GM21390 (cell line): Measurements from ENCODE around the gene HK3.
A peak's percentile ranks its signal among the peaks of the same experiment; 100 is the strongest.

Experiments used
- ATAC-seq: cut with Tn5 transposase; IDR thresholded peaks from one replicate; pipeline ENCODE4 v1.9.1; 2021; ENCODE audit not compliant: unreplicated experiment

HK3 gene

DNA sequence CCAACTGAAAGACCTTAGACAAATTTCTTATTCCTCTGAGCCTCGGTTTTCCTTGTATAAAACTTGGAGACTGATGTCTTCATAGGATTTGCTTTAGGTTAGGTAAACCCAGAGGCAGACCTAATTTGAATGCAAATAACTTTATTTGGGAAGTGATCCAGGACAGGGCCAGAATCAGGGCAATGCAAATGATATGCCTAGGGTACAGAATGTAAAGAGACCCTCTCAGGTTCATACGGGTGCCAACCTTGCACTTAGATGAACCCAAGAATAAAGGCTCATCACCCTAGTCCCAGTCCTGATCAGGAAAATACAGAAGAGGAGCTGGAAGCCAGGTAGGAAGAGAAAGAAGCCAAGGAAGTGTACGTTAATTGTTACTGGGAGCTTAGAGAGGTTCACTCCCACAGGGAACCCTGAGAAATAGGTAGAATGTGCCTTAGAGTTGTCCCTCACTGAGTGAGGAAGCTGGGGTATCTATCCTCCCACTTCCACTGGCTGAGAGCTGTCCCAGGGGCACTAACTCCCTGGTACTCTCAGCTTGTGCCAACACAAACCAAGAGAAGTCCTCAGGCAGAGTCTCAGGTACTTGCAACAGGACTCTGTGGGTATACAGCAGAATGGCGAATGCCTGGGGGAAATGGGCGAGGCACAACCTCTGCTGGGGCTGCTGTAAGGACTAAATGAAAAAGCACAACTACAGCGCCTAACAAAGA is 3.1 kb upstream of the HK3 start:
- ATAC-seq, result no peak

DNA sequence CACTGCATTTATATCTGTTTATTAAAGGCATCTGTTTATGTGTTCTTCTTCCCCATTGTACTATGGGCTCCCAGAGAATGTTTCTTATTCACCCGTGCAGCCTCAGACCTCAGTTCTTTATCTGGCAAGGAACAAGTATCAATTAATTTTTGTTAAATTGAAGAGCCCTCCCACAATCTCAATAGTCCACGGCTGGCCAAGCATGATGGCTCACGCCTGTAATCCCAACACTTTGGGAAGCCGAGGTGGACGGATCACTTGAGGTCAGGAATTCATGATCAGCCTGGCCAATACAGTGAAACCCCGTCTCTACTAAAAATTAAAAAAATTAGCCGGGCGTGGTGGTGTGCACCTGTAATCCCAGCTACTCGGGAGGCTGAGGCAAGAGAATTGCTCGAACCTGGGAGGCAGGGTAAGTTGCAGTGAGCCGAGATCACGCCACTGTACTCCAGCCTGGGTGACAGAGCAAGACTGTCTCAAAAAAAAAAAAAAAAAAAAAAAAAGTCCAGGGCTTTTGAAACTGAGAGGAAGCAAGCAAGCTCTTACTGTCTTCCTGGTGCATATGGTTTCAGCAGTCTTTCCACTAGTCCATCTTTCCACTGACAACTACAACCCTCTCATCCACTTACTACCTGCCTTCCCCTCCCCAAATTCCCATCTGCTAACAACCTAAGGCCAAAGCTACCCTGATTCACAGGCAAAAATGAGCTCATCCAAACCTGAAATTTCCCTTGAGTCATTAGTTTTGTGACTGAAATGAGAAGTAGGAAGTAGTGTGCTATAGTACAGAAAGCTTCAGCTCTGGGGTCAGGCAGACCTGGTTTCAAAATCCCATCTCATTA is 2.3 kb upstream of the HK3 start:
- ATAC-seq, result peak; percentile 63

- no peak for ATAC-seq
Measured at GRCh38 chr5:176900780-176901204, 1.6 kb upstream of the HK3 start.

DNA sequence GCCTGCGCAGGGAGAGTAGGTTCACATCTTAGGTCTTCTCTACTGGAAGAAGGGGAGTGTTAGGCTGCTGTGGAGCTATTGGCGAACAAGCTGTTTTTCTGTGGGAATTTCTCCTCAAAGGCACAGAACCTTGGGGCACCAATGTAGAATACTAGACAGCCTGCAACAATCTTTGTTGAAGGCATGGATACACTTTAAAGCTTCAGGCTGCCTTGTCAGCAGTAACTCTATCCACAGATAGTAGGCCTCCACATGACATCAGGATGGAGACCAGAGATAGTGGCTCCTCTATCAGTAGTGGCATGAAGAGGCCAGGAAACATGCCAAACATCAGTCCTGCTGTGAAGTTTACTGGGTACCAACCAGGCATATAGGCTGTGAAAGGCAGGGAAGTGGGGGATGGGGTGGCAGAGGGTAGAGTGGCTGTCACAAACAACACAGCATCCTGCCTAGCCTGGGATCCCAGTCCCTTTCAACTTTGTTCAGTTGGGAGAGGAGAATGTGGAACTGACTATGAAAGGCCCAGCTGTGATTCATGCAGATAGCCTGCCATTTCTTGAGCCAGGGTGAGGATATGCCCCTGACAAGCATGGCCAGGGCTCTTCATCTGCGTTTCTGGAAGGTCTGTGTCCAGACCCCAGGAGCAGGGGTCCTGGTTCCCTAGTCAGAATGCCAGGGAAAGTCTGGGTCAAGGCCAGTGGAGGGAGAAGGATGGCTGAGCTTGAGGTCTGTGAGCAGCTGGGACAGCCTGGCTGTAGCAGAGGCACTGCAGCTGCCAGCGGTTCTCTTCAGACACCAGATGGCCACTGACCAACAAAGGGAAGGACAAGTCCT is 1.0 kb upstream of the HK3 start:
- no peak for ATAC-seq

GRCh38 chr5:176897263-176897662 is 1.9 kb downstream of the HK3 start:
- no peak for ATAC-seq

DNA sequence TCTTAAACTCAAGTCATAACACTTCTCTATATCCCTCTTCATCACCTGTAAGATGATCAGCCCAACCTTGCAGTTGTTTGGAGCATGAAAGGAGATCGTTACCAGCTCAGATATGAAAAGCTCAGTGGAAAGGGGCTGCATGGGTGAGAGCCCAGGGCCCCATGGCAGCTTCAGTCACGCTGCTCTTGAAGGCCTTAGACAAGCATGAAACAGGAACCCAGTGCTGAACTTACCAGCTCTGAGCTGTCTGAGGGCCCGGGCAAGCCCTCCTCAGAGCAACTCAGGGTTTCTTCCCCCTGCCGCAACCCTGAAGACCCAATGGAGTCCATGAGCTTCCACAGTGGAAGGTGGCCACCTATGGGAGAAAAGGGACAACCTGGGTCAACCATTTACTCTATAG is 3.3 kb downstream of the HK3 start:
- ATAC-seq, result no peak

DNA sequence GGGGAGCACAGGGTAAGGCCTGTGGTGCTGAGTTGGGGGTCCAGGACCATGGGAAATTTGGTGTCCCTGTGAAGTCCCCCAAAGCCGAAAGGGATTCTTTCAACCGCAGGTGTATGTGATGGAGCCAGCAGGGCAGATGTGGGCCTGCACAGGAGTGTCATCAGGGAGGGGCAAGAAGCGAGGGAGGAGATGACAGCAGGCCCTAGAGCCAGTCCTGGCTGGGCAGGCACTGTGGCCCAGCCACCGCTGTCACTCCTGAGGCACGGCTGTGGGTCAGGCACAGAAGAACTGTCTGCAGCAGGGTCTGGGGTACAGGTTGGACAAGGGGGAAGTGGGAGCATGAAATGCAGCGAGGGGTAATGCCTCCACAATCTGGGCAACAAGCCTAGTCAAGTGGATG is 4.8 kb downstream of the HK3 start:
- ATAC-seq, result no peak

DNA sequence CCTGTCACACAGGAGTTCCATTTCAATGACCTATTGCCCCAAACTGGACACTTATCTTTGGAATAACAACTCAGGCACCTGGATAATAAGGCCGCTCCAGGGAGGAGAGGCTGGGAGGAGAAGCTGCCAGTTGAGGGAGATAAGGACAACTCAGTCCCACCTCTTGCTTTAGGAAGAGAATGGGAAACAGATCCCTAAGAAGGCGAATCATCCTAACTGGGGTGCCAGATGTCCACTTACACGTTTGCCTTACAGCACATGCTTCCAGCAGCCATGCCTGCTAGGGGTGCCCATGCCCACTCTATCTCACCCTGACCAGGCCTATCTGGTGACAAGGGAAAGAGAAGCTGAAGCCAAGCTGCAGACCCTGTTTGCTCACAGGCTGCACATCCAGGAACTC is 6.5 kb downstream of the HK3 start:
- no peak for ATAC-seq

DNA sequence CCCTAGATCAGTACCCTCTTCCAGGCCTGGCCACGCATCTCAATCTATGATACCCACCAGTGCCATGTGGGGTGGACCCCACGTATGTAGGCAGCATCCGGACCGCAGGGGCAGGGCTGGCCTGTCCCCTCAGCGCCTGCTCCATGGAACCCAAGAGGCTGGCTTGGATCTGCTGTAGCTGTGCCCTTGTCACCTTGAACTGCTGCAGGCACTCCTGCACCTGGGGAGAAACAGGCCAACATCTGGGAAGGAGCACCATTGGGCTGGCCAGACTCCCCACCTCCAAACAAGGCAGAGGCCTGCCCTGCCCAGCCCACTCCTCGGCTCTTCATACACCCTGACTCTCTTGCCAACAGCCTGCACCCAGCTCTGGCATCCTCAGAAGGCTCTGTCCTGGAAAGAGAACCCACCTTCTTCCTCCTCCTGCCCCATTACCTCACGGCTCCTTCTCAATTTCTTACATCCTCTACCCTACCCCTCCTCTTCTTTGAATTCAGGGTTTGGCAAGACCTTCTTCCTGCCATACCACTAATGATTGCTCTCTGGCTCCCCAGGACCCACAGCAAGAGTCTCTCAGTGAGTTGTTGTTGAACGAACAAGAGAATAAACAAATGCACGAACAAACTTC is 7.7 kb downstream of the HK3 start:
- no peak for ATAC-seq

DNA sequence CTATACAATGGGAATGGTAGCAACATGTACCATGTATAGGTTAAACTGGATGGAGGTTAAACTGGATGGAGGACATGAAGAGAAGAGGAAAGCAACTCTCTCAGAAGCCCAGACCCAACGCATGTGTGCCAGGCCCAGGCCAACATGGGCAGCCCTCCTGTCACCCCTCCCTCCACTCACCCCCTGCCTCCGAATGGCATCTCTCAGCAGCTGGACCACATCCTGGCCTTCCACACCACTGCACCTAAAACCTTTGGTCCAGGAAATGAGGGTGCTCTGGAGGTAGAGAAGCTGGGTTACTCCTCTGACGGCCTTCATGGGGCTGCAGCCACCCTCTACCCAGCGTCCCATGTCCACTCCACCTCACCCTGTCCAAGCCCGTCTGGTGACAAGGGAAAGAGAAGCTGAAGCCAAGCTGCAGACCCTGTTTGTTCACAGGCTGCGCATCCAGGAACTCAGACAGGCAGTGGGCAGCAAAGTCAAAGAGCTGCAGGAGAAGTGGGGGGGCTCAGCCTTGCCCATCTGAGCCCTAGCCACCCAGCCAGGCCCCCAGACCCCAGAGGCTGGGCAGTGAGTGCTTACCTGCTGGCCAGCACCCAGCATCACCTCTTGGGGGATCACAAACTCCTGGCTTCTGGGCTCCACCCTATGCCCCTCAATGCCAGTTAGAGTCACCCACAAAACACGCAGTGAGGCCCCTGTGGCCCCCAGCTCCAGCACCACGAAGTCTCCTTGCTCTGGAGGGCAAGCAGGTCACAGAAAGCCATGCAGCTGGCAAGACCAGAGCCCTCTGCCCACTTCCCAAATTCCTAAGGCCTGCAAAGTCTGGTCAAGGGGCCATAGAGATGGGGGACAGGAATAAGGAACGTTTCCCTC is 8.5 kb downstream of the HK3 start:
- no peak for ATAC-seq

GRCh38 chr5:176889321-176890280 is 9.5 kb downstream of the HK3 start:
- ATAC-seq, result no peak

DNA sequence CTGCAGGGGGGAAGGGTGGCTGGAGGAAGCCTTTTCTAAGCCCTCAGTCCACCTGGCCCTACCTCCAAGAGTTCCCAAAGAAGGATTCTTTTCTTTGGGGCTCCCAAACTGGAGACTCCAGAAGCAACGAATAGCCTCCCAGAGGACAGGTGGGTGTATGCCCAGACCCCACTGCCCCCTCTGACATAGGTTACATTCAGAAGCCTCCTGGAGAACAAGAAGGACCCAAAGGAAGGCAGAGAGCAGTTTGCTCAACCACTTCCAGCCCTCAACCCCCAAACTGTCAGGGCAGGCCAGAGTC is 10.3 kb downstream of the HK3 start:
- ATAC-seq, result no peak

GRCh38 chr5:176888016-176888864 is 10.9 kb downstream of the HK3 start:
- ATAC-seq, result no peak

GRCh38 chr5:176887252-176887849 is 11.8 kb downstream of the HK3 start:
- ATAC-seq, result no peak

DNA sequence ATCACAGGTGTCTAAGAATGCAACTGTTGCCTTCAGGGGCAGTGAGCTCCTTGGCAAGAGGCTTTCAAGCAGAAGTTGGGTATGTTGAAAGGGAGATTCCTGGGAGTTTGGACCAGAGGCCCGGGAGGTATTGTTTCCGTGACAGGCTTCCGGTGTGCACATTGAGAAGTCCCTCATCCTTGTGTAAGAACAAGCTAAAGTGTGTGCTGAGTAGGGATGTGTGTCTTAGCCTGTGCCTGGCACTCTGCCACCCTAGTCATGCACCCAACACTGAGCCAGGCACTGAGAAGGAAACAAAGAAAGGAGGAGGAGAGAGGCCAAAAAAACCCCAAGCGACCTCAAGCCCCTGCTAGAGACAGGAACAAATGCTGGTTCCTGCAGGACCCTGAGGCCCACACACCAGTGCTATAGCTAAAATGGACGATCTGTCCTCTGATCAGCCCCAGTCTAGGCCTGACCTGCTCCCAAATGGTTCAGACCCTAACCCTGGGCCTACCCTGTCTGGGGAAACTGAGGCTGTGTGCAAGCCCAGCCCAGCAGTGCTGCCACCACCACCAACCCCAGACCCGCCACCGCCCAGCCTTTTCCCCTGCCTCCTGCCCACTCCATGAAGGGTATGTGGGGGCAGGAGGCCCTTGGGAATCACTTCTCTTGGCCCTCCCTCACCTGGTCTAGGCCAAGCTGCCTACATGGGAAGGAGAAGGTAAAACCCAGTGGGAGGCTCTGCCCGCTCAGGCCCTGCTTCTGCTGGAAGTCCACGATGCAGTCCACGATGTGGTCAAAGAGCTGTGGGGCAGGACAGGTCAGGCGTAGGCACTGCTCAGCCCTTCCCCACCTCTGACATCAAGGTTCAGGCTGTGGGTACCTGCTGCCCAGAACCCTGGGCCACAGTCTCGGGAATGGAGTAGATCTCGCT is 12.6 kb downstream of the HK3 start:
- no peak for ATAC-seq

- ATAC-seq, result no peak
Measured at GRCh38 chr5:176884571-176884890, 14.6 kb downstream of the HK3 start.
